Activated CD4-positive, alpha-beta T cell treated with anti-CD3 and anti-CD28 coated beads, Interleukin-2, amount 50 U/mL, for 48 hours (primary cell): ENCODE data around the gene USP47.
"Not testable (repeated sequence)": the region's sequence is repeated elsewhere in the genome, so short reads cannot be mapped to it uniquely, and the experiment has no call there.

Experiments
- DNase-seq, 2 experiments: peaks; one replicate each; pipeline ENCODE4 v3.0.0-alpha.2; 2020

USP47 gene

GRCh38 chr11:11826260-11826659 is 15.5 kb upstream of the USP47 start:
- DNase-seq, result no peak

- DNase-seq, result no peak
Measured at GRCh38 chr11:11827272-11827671, 14.5 kb upstream of the USP47 start.

- DNase-seq, result not testable (repeated sequence)
Measured at GRCh38 chr11:11831406-11831805, 10.4 kb upstream of the USP47 start.

- DNase-seq, result no peak
Measured at GRCh38 chr11:11836676-11837231, 5.0 kb upstream of the USP47 start.

- no peak for DNase-seq
Measured at GRCh38 chr11:11839718-11840117, 2.1 kb upstream of the USP47 start.

- no peak for DNase-seq
Measured at GRCh38 chr11:11841116-11841722, 553 bp upstream of the USP47 start.

- peak; percentile 56 to 69 for DNase-seq
Measured at GRCh38 chr11:11842421-11843008, 743 bp downstream of the USP47 start.

- no peak for DNase-seq
Measured at GRCh38 chr11:11843211-11843621, 1.4 kb downstream of the USP47 start.

GRCh38 chr11:11843642-11844041 is 1.9 kb downstream of the USP47 start:
- no peak for DNase-seq

- no peak for DNase-seq
Measured at GRCh38 chr11:11844272-11844671, 2.5 kb downstream of the USP47 start.

- DNase-seq, result no peak
Measured at GRCh38 chr11:11845071-11845470, 3.3 kb downstream of the USP47 start.

GRCh38 chr11:11845551-11845950 is 3.8 kb downstream of the USP47 start:
- no peak for DNase-seq

GRCh38 chr11:11847082-11847481 is 5.3 kb downstream of the USP47 start:
- no peak for DNase-seq

GRCh38 chr11:11848891-11849746 is 7.3 kb downstream of the USP47 start:
- DNase-seq, result peak; percentile 56 to 69

GRCh38 chr11:11850668-11851067 is 8.9 kb downstream of the USP47 start:
- DNase-seq, result no peak

GRCh38 chr11:11856638-11857037 is 14.9 kb downstream of the USP47 start:
- DNase-seq, result no peak

GRCh38 chr11:11857769-11858168 is 16.0 kb downstream of the USP47 start:
- DNase-seq, result no peak

GRCh38 chr11:11858676-11859075 is 16.9 kb downstream of the USP47 start:
- DNase-seq, result no peak

GRCh38 chr11:11860103-11860979 is 18.6 kb downstream of the USP47 start:
- DNase-seq, result no peak

GRCh38 chr11:11862999-11863398 is 21.2 kb downstream of the USP47 start:
- DNase-seq, result no peak

- no peak for DNase-seq
Measured at GRCh38 chr11:11864332-11864731, 22.6 kb downstream of the USP47 start.

GRCh38 chr11:11864803-11865202 is 23.0 kb downstream of the USP47 start:
- no peak for DNase-seq

- no peak for DNase-seq
Measured at GRCh38 chr11:11865449-11865848, 23.7 kb downstream of the USP47 start.
